Karpas-422 (cell line): ENCODE measurements around the gene ITPRIPL2. TPM values are rescaled to one million over a fixed set of nuclear protein-coding genes. Genes with fewer than 3 reads are reported as not detected.

Experiments used
- DNase-seq: peaks from one replicate; pipeline ENCODE4 v3.0.0-alpha.2; 2015
- H2AFZ ChIP-seq: fragments of 200-600 bp; sonication (generic); 2 replicates; pipeline ENCODE4 v1.6.1; 2014; ENCODE audit warnings: antibody characterized with exemption, low read length, mixed read lengths
- H3K27ac ChIP-seq: fragments of 200-600 bp; sonication (generic); 2 replicates; pipeline ENCODE4 v1.5.1; 2014; ENCODE audit warnings: mild to moderate bottlenecking, low read length, moderate library complexity
- H3K27me3 ChIP-seq: fragments of 200-600 bp; sonication (generic); 2 replicates; pipeline ENCODE4 v1.6.1; 2014; ENCODE audit warnings: low read length, mixed read lengths
- H3K36me3 ChIP-seq: fragments of 200-600 bp; sonication (generic); 2 replicates; pipeline ENCODE4 v1.6.1; 2014; ENCODE audit warnings: low read length, mixed read lengths; ENCODE audit not compliant: insufficient read depth
- H3K4me1 ChIP-seq: fragments of 200-600 bp; sonication (generic); 2 replicates; pipeline ENCODE4 v1.6.1; 2014; ENCODE audit warnings: mild to moderate bottlenecking, low read length, mixed read lengths
- H3K4me2 ChIP-seq: fragments of 200-600 bp; sonication (generic); 2 replicates; pipeline ENCODE4 v1.6.1; 2014; ENCODE audit warnings: low read length, low read depth, mild to moderate bottlenecking; ENCODE audit not compliant: poor library complexity, severe bottlenecking
- H3K4me3 ChIP-seq: fragments of 200-600 bp; sonication (generic); 2 replicates; pipeline ENCODE4 v1.5.1; 2014; ENCODE audit warnings: mild to moderate bottlenecking, antibody characterized with exemption, low read length, mixed read lengths
- H3K79me2 ChIP-seq: fragments of 200-600 bp; sonication (generic); 2 replicates; pipeline ENCODE4 v1.6.1; 2014; ENCODE audit warnings: mild to moderate bottlenecking, low read length, mixed read lengths
- H3K9ac ChIP-seq: fragments of 200-600 bp; sonication (generic); 2 replicates; pipeline ENCODE4 v1.6.0; 2014; ENCODE audit warnings: low read length
- H3K9me2 ChIP-seq: fragments of 200-600 bp; sonication (generic), shearing (Covaris generic); replicated peaks from 2 replicates; pipeline ENCODE4 v1.6.0; 2014; ENCODE audit warnings: mild to moderate bottlenecking, low read length, moderate library complexity; ENCODE audit not compliant: insufficient read depth
- H3K9me3 ChIP-seq: fragments of 300-700, 200-600 bp; sonication (generic); 2 replicates; pipeline ENCODE4 v1.6.1; 2014; ENCODE audit warnings: low read length, mixed read lengths
- H4K20me1 ChIP-seq: fragments of 200-600 bp; sonication (generic); 2 replicates; pipeline ENCODE4 v1.6.1; 2014; ENCODE audit warnings: mild to moderate bottlenecking, antibody characterized with exemption, low read length, low read depth; ENCODE audit not compliant: insufficient read depth
- total RNA-seq: library from RNA; depleted of rRNA; stranded (reverse); fragments of >200 nt; shearing (Covaris generic); gene quantifications from 2 replicates; pipeline ENCODE4 v1.2.3, GENCODE V29; 2014; ENCODE audit warnings: low replicate concordance

Gene ITPRIPL2
- total RNA-seq, 1 experiment from 2014 or later: not detected

- Histone ChIP-seq H3K4me2 (no peak overlapping the region), H3K36me3 (no peaks in the 10 kb centered on the region), H3K27ac (no peak overlapping the region)
Measured at GRCh38 chr16:19123535-19124178, 9.9 kb downstream of the ITPRIPL2 start.

DNA sequence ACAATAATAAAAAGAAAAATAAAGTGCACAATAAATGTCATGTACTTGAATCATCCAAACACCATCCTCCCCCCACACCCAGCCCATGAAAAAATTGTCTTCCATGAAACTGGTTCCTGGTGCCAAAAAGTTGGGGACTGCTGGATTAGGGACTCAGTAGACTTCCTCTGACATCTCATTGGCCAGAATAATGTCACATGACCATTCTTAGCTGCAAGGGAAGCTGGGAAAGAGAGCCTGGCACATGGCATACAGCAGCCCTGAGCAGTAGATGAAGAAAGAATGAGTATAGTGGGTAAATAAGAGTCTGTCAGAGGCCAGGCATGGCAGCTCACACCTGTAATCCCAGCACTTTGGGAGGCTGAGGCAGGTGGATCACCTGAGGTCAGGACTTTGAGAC, 12.5 kb downstream of the ITPRIPL2 start:
- Histone ChIP-seq H3K36me3 (no peaks in the 10 kb centered on the region), H3K27ac (no peak overlapping the region)

More at GRCh38 chr16:19123535-19124178, 9.9 kb downstream of the ITPRIPL2 start:
- no peaks in the 10 kb centered on the region for H3K27me3 ChIP-seq
- no peaks in the 10 kb centered on the region for H3K9me3 ChIP-seq
- H3K4me1 ChIP-seq: no peaks in the 10 kb centered on the region
- no peak overlapping the region for H3K9ac ChIP-seq
- H3K79me2 ChIP-seq: no peaks in the 10 kb centered on the region
- H3K9me2 ChIP-seq: no peaks in the 10 kb centered on the region
- no peak for DNase-seq
- H2AFZ ChIP-seq: no peak overlapping the region
- H3K4me3 ChIP-seq: no peak overlapping the region
- no peaks in the 10 kb centered on the region for H4K20me1 ChIP-seq

DNA sequence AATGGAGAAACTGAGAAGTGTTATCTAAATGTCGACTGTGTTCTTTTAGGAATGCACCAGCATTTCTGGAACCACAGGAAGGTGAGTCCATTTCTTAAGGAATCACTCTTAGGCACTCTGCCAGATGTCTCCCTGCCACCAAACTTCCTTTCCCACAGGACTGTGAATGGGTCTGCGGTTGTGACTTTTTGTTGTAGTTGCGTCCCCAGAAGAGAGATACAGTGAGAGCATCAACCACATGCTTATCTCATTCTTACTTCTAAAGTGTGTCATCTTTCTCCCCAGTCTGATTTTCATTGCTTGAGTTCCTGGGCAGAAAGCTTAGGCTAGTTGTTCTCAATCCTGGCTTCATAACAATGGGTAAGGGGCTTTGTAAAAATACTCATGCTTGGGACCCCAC, 13.4 kb downstream of the ITPRIPL2 start:
- Histone ChIP-seq H3K4me2 (no peak overlapping the region), H3K27ac (no peak overlapping the region), H3K9me2 (no peaks in the 10 kb centered on the region), H4K20me1 (no peaks in the 10 kb centered on the region), H3K9ac (no peak overlapping the region), H3K4me1 (no peaks in the 10 kb centered on the region), H3K4me3 (no peak overlapping the region), H3K36me3 (no peaks in the 10 kb centered on the region), H3K79me2 (no peaks in the 10 kb centered on the region), H3K9me3 (no peaks in the 10 kb centered on the region), H3K27me3 (no peaks in the 10 kb centered on the region), H2AFZ (no peak overlapping the region)
- no peak for DNase-seq

More for the DNA sequence above, 12.5 kb downstream of the ITPRIPL2 start:
- Histone ChIP-seq H3K4me1 (no peaks in the 10 kb centered on the region), H3K9ac (no peak overlapping the region), H3K9me3 (no peaks in the 10 kb centered on the region), H3K9me2 (no peaks in the 10 kb centered on the region), H4K20me1 (no peaks in the 10 kb centered on the region), H2AFZ (no peak overlapping the region), H3K27me3 (no peaks in the 10 kb centered on the region), H3K4me3 (no peak overlapping the region), H3K79me2 (no peaks in the 10 kb centered on the region), H3K4me2 (no peak overlapping the region)
- DNase-seq: no peak

- H3K4me3 ChIP-seq: no peak overlapping the region
- H3K27me3 ChIP-seq: no peaks in the 10 kb centered on the region
- no peaks in the 10 kb centered on the region for H3K9me2 ChIP-seq
- H4K20me1 ChIP-seq: no peaks in the 10 kb centered on the region
- H3K9ac ChIP-seq: no peak overlapping the region
- H3K4me2 ChIP-seq: no peak overlapping the region
- no peaks in the 10 kb centered on the region for H3K9me3 ChIP-seq
- no peaks in the 10 kb centered on the region for H3K79me2 ChIP-seq
- no peak overlapping the region for H3K27ac ChIP-seq
- H3K4me1 ChIP-seq: no peaks in the 10 kb centered on the region
- no peak overlapping the region for H2AFZ ChIP-seq
- no peaks in the 10 kb centered on the region for H3K36me3 ChIP-seq
- DNase-seq: no peak
Measured at GRCh38 chr16:19127674-19128131, 13.9 kb downstream of the ITPRIPL2 start.

DNA sequence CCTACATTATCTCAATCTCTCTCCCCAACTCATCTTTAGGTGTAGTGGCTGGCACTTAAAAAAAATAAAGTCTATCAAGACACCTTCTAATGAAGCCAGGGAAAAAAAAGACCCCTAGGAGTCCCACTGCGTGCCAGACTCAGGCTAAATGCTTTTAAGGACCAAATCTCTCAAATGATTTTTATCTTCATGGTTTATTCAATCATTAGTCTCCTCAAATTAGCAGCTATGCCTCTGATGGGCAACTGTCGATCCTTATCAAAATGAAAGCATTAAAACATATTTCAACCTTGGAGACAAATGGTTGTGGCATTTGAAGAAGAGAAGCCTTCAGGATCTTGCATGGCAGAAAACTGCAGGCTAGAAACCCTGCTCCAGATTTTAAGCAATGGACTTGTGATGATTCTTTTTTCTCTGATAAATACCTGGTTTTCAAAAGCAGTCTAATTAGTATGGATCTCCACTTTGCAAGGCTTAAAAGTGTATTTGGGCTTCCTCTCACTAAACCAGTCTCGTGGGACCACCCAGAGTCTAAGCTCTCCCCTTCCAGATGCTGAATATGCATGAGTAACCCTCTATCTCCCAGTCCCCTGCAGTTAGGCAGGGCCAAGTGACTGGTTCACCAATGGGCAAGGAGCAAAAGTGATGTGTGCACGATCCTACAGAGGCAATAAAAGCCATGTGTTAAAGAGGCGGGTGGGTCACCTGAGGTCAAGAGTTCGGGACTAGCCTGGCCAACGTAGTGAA, 14.9 kb downstream of the ITPRIPL2 start:
- no peaks in the 10 kb centered on the region for H3K27me3 ChIP-seq
- no peaks in the 10 kb centered on the region for H4K20me1 ChIP-seq
- H3K4me1 ChIP-seq: no peaks in the 10 kb centered on the region
- no peaks in the 10 kb centered on the region for H3K36me3 ChIP-seq
- no peak overlapping the region for H3K9ac ChIP-seq
- no peaks in the 10 kb centered on the region for H3K79me2 ChIP-seq
- H3K4me2 ChIP-seq: no peak overlapping the region
- H3K4me3 ChIP-seq: no peak overlapping the region
- H3K9me2 ChIP-seq: no peaks in the 10 kb centered on the region
- no peak overlapping the region for H2AFZ ChIP-seq
- H3K9me3 ChIP-seq: no peaks in the 10 kb centered on the region
- no peak overlapping the region for H3K27ac ChIP-seq
- no peak for DNase-seq

GRCh38 chr16:19130385-19130784, 16.6 kb downstream of the ITPRIPL2 start:
- Histone ChIP-seq H3K27me3 (no peaks in the 10 kb centered on the region), H3K9ac (no peak overlapping the region), H4K20me1 (no peaks in the 10 kb centered on the region), H3K9me3 (no peaks in the 10 kb centered on the region), H3K9me2 (no peaks in the 10 kb centered on the region), H3K36me3 (no peaks in the 10 kb centered on the region), H3K4me1 (no peaks in the 10 kb centered on the region), H3K4me2 (no peak overlapping the region), H2AFZ (no peak overlapping the region), H3K4me3 (no peak overlapping the region), H3K79me2 (no peaks in the 10 kb centered on the region), H3K27ac (no peak overlapping the region)
- DNase-seq: no peak

GRCh38 chr16:19130852-19131824, 17.4 kb downstream of the ITPRIPL2 start:
- H2AFZ ChIP-seq: no peak overlapping the region
- H4K20me1 ChIP-seq: no peaks in the 10 kb centered on the region
- H3K4me2 ChIP-seq: no peak overlapping the region
- no peak overlapping the region for H3K4me3 ChIP-seq
- H3K27ac ChIP-seq: no peak overlapping the region
- no peak overlapping the region for H3K9ac ChIP-seq
- no peaks in the 10 kb centered on the region for H3K9me2 ChIP-seq
- H3K27me3 ChIP-seq: no peaks in the 10 kb centered on the region
- H3K36me3 ChIP-seq: no peaks in the 10 kb centered on the region
- DNase-seq: no peak
- no peaks in the 10 kb centered on the region for H3K4me1 ChIP-seq
- no peaks in the 10 kb centered on the region for H3K9me3 ChIP-seq
- H3K79me2 ChIP-seq: no peaks in the 10 kb centered on the region

DNA sequence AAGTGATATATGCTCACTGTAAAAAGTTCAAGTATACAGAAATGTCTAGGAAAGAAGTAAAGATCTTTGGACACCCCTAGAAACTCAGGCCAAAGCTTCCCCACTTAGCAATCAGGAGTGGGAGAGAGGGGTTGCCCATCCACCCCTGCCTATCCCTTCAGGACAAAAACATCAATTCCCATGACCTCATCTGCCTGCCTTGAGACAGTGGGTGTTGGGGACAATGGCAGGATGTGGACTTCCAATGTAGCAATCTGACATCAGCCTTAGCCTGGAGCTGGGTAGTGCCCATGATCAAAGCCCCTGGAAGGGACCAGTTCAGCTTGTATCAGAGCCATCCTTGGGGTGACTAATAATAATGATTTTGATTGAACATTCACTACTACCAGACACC, 18.1 kb downstream of the ITPRIPL2 start:
- H4K20me1 ChIP-seq: no peaks in the 10 kb centered on the region
- H3K9ac ChIP-seq: no peak overlapping the region
- H3K9me3 ChIP-seq: no peaks in the 10 kb centered on the region
- H3K9me2 ChIP-seq: no peaks in the 10 kb centered on the region
- H3K79me2 ChIP-seq: no peaks in the 10 kb centered on the region
- no peaks in the 10 kb centered on the region for H3K27me3 ChIP-seq
- no peak overlapping the region for H3K4me3 ChIP-seq
- no peaks in the 10 kb centered on the region for H3K36me3 ChIP-seq
- no peaks in the 10 kb centered on the region for H3K4me1 ChIP-seq
- H2AFZ ChIP-seq: no peak overlapping the region
- no peak for DNase-seq
- H3K4me2 ChIP-seq: no peak overlapping the region
- H3K27ac ChIP-seq: no peak overlapping the region
